ENCODE results near the gene FOXN3. TPM values are rescaled to one million over a fixed set of nuclear protein-coding genes. Genes with fewer than 3 reads are reported as not detected.
"Not testable (repeated sequence)": the region's sequence is repeated elsewhere in the genome, so short reads cannot be mapped to it uniquely, and the experiment has no call there.

The FOXN3 gene
- total and polyA plus RNA-seq, 10 of the 15 experiments (the other 5 are each of a cell fraction or from before 2014, with no cell fraction given): 4.5 to 68.9 (median 29.7) TPM

GRCh38 chr14:89294872-89295271, 122.2 kb downstream of the FOXN3 start:
- H2AFZ ChIP-seq (ENCODE audit: control insufficient read depth, low read depth, low read length): no peak overlapping the region
- H3K4me2 ChIP-seq (ENCODE audit: control insufficient read depth, insufficient read depth): no peak overlapping the region
- no peak overlapping the region for H3K9ac ChIP-seq (ENCODE audit: control insufficient read depth, insufficient read depth, low read length)
- no peak overlapping the region for H3K27ac ChIP-seq (ENCODE audit: control insufficient read depth, insufficient read depth)
- ChIA-PET RAD21 (ENCODE audit: unreplicated experiment) (no interaction called here), SMC1A (ENCODE audit: uncharacterized antibody, unreplicated experiment) (interaction anchor here (0.6 kb wide), 1 partner anchor 21 kb away, joined by 4 read pairs; no protein-coding TSS in a partner anchor), CTCF (interaction anchor here (0.6 kb wide), 1 partner anchor 123 kb away, joined by 3 read pairs; no protein-coding TSS in a partner anchor), POLR2A (no interaction called here)
- H3K9me3 ChIP-seq (replicated peaks; ENCODE audit: control insufficient read depth, insufficient read depth, low read length): peaks cover 1% of the 10 kb centered on the region; the same call in 1 of the 3 replicates
- DNase-seq (ENCODE audit: low read depth, low spot score) (no peak), FAIRE-seq (no peak), ATAC-seq (no peak)
- no peak overlapping the region for H3K4me3 ChIP-seq
- peaks cover 0 to 5% of the 10 kb centered on the region in 2 experiments; a peak in 2 of 4 replicates for H3K36me3 ChIP-seq (ENCODE audit: control insufficient read depth in 2 of 2, insufficient read depth in 2 of 2, low read length in 1 of 2)
- no TSS peak for BruUV-seq (replicated peaks)
- H3K79me2 ChIP-seq (ENCODE audit: control insufficient read depth, insufficient read depth, low read length): no peaks in the 10 kb centered on the region; the same call in none of the 2 replicates
- 88% methylated on average over 6 of the region's 6 CpGs for WGBS (ENCODE audit: insufficient coverage, insufficient replicate concordance, low lambda C conversion rate, missing lambda C conversion rate)
- TF ChIP-seq NRF1 (conservative IDR thresholded peaks at IDR 0.05; ENCODE audit: low read depth, low read length): no peak
- TF ChIP-seq MLLT1 (IDR thresholded peaks at IDR 0.05): no peak
- TF ChIP-seq CHD2 (IDR thresholded peaks at IDR 0.05; ENCODE audit: borderline replicate concordance, low read depth, low read length): no peak
- in situ Hi-C loops (cut with MboI) (no loop called here), intact Hi-C loops (cut with micrococcal nuclease; ENCODE audit: unreplicated experiment) (no loop called here)
- no peaks in the 10 kb centered on the region for H3K27me3 ChIP-seq (replicated peaks in 1 of 2; ENCODE audit: control insufficient read depth in 2 of 2, insufficient read depth in 2 of 2, low read length in 1 of 2)
- peaks cover 6% of the 10 kb centered on the region; the same call in 1 of the 2 replicates for H3K4me1 ChIP-seq (ENCODE audit: control insufficient read depth, insufficient read depth, low read length)
- no peaks in the 10 kb centered on the region for H4K20me1 ChIP-seq (ENCODE audit: control insufficient read depth, insufficient read depth)

- SMC1A ChIA-PET (ENCODE audit: uncharacterized antibody, unreplicated experiment); RAD21 ChIA-PET (ENCODE audit: unreplicated experiment); H3K79me2 ChIP-seq (ENCODE audit: control insufficient read depth, insufficient read depth, low read length); FAIRE-seq; H3K27me3 ChIP-seq (replicated peaks in 1 of 2; ENCODE audit: control insufficient read depth in 2 of 2, insufficient read depth in 2 of 2, low read length in 1 of 2); H4K20me1 ChIP-seq (ENCODE audit: control insufficient read depth, insufficient read depth); H3K4me3 ChIP-seq; H3K4me1 ChIP-seq (ENCODE audit: control insufficient read depth, insufficient read depth, low read length); BruUV-seq (replicated peaks); DNase-seq (ENCODE audit: low read depth, low spot score); intact Hi-C loops (cut with micrococcal nuclease; ENCODE audit: unreplicated experiment); H3K4me2 ChIP-seq (ENCODE audit: control insufficient read depth, insufficient read depth); H3K9me3 ChIP-seq (replicated peaks; ENCODE audit: control insufficient read depth, insufficient read depth, low read length); H3K27ac ChIP-seq (ENCODE audit: control insufficient read depth, insufficient read depth); H2AFZ ChIP-seq (ENCODE audit: control insufficient read depth, low read depth, low read length); ATAC-seq; CTCF ChIA-PET; H3K36me3 ChIP-seq (ENCODE audit: control insufficient read depth in 2 of 2, insufficient read depth in 2 of 2, low read length in 1 of 2); H3K9ac ChIP-seq (ENCODE audit: control insufficient read depth, insufficient read depth, low read length); in situ Hi-C loops (cut with MboI); POLR2A ChIA-PET: not testable (repeated sequence)
- 100% methylated on average over 4 of the region's 4 CpGs for WGBS (ENCODE audit: insufficient coverage, insufficient replicate concordance, low lambda C conversion rate, missing lambda C conversion rate)
Observed at GRCh38 chr14:89294469-89294868, 122.6 kb downstream of the FOXN3 start.
